HEK293T (cell line): ENCODE data around the gene WRAP73.

Source experiments
- CTCF ChIA-PET: fragments of 350-600 bp; formaldehyde crosslinking; extraction: SDS; loops from one replicate; lab custom pipeline; 2021; ENCODE audit warnings: antibody characterized with exemption, inconsistent platforms; lab: Yijun Ruan, JAX
- POLR2A ChIA-PET: fragments of 350-600 bp; formaldehyde crosslinking; extraction: SDS; loops from one replicate; lab custom pipeline; 2020; ENCODE audit warnings: antibody characterized with exemption, inconsistent platforms; lab: Yijun Ruan, JAX
- DNase-seq: peaks from one replicate; pipeline ENCODE4 v3.0.0; 2012; ENCODE audit warnings: mixed read lengths; ENCODE audit errors: extremely low spot score
- ARNT ChIP-seq: fragments of 450-650 bp; IDR thresholded peaks from 2 replicates; pipeline ENCODE4 v1.6.1; 2017; ENCODE audit warnings: mild to moderate bottlenecking
- BHLHE40 ChIP-seq: fragments of 450-650 bp; IDR thresholded peaks from 2 replicates; pipeline ENCODE4 v1.6.1; 2016; ENCODE audit warnings: mild to moderate bottlenecking, moderate library complexity, borderline replicate concordance
- CTBP1 ChIP-seq: fragments of 450-650 bp; IDR thresholded peaks from 2 replicates; pipeline ENCODE4 v1.6.1; 2016; ENCODE audit warnings: borderline replicate concordance
- ELF4 ChIP-seq: fragments of 450-650 bp; IDR thresholded peaks from 2 replicates; pipeline ENCODE4 v1.6.1; 2017; ENCODE audit warnings: antibody characterized with exemption
- FOXA1 ChIP-seq: fragments of 450-650 bp; IDR thresholded peaks from 2 replicates; pipeline ENCODE4 v1.6.1; 2016; ENCODE audit warnings: mild to moderate bottlenecking
- FOXK2 ChIP-seq: fragments of 450-650 bp; IDR thresholded peaks from 2 replicates; pipeline ENCODE4 v1.6.1; 2016; ENCODE audit warnings: mild to moderate bottlenecking
- FOXM1 ChIP-seq: fragments of 450-650 bp; IDR thresholded peaks from 2 replicates; pipeline ENCODE4 v1.6.1; 2017; ENCODE audit warnings: mild to moderate bottlenecking, borderline replicate concordance
- HDGF ChIP-seq: fragments of 450-650 bp; IDR thresholded peaks from 2 replicates; pipeline ENCODE4 v1.6.1; 2017; ENCODE audit warnings: antibody characterized with exemption, borderline replicate concordance
- L3MBTL2 ChIP-seq: fragments of 450-650 bp; conservative IDR thresholded peaks from 2 replicates; pipeline ENCODE4 v1.6.1; 2016; ENCODE audit warnings: mild to moderate bottlenecking
- LEF1 ChIP-seq: fragments of 450-650 bp; IDR thresholded peaks from 2 replicates; pipeline ENCODE4 v1.6.1; 2017; ENCODE audit warnings: mild to moderate bottlenecking, borderline replicate concordance
- NFRKB ChIP-seq: fragments of 450-650 bp; IDR thresholded peaks from 2 replicates; pipeline ENCODE4 v1.6.1; 2016; ENCODE audit warnings: mild to moderate bottlenecking, moderate library complexity
- SP1 ChIP-seq: fragments of 450-650 bp; IDR thresholded peaks from 2 replicates; pipeline ENCODE4 v1.6.1; 2017
- SUZ12 ChIP-seq: fragments of 450-650 bp; IDR thresholded peaks from 2 replicates; pipeline ENCODE4 v1.6.1; 2016; ENCODE audit warnings: mild to moderate bottlenecking
- TARDBP ChIP-seq: fragments of 450-650 bp; IDR thresholded peaks from 2 replicates; pipeline ENCODE4 v1.6.1; 2016
- ZNF384 ChIP-seq: fragments of 450-650 bp; IDR thresholded peaks from 2 replicates; pipeline ENCODE4 v1.6.1; 2016
- TF ChIP-seq, protein P1 (sequence below): fragments of 450-650 bp; IDR thresholded peaks from 2 replicates; pipeline ENCODE4 v1.6.1; 2016

WRAP73 gene

DNA sequence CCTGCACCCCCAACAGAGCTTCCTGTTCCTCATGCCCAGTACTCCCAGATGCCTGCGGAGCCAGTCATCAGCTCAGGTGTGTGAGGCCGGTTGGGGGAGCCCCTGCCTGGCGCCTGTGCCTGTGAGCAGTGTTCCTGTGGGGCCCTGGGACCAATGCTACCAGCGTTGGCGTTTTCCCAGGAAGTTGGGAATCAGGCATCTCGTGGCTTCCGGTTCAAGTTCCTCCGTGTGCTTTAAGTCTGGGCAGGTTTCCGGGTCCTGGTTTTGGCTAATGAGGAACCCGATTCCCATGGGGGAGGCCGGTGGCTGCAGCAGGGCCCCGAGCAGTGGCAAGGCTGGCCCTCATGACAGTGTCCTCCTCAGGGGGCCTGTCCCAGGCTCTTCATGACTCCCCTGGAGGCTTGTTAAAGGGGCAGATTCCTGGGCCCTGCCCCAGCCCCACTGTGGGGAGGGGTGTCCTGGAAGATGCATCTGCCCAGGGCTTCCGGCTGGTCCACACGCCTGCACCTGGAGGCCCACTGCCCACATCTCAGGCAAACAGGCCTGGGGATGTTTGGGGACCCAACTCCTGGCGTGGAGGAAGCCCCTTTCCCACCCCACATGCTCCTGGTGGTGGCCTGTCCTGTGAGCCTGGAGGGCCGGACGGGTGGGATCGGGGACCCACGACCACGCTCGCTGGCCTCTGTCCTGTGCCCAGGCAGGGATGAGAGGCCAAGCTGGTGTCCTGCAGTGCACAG, 28.6 kb upstream of the WRAP73 start:
- no peak for DNase-seq
- ChIA-PET POLR2A (no interaction called here), CTCF (no interaction called here)
- TF ChIP-seq NFRKB: no peak
- no peak for TF ChIP-seq ELF4

DNA sequence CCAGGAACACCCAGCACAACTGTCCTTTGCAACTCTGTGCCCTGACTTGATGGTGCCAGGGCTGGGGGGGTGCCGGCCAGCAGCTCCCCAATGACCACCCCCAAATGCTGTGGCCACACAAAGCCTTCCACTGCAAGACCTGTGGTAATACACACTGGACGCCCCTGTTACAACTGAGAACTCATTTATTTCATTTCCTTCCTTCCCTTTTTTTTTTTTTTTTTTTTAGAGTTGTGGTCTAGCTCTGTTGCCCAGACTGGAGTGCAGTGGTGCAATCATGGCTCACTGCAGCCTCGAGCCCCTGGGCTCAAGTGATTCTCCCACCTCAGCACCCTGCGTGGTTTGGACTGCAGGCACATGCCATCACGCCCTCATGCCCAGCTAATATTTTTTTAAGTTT, 27.6 kb upstream of the WRAP73 start:
- no peak for DNase-seq
- TF ChIP-seq BHLHE40: no peak
- CTCF ChIA-PET: no interaction called here
- POLR2A ChIA-PET: no interaction called here

DNA sequence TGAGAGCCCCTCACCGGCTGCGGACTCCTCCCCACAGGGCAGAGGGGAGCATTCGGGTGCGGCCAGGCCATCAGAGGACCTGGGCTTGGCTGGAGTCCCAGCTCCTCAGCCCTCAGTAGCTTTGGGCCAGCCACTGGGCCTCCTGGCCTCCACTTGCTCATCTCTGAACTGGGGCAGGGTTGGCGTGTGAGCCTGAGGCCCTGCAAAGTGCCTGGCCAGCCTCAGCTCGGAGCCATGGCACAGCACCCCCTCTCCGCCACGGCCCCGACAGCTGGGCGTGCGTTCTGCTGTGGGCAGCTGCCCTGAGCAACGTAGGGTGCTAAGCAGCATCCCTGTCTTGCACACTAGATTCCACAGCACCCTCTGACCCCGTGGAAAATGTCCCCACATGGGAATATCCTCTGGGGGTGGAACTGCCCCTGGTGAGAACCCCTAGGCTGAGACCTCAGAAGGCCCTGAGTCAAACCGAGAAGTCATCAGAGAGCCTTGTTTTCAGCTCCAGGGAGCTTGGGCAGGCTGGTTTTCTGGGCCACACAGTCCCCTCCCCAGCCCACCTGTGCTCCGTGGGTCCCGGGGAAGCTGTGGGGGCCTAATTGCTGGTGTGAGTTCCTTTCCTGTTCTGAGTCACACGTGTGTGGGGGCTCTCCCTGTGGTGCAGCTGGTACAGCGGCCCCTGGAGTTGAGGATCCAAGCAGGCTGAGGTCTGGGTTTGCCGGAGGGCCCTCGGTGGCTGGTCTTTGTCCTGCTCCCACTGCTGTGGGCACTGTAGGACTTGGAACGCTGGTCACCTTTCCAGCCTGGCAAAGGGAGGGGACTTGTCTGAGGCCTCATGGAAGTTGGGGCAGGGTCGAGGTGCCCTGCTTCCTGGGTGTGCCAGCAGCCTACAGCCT, 26.9 kb upstream of the WRAP73 start:
- TF ChIP-seq NFRKB (no peak), HDGF (no peak), BHLHE40 (no peak), FOXA1 (no peak), L3MBTL2 (no peak), LEF1 (no peak)
- TF ChIP-seq, protein P1, sequence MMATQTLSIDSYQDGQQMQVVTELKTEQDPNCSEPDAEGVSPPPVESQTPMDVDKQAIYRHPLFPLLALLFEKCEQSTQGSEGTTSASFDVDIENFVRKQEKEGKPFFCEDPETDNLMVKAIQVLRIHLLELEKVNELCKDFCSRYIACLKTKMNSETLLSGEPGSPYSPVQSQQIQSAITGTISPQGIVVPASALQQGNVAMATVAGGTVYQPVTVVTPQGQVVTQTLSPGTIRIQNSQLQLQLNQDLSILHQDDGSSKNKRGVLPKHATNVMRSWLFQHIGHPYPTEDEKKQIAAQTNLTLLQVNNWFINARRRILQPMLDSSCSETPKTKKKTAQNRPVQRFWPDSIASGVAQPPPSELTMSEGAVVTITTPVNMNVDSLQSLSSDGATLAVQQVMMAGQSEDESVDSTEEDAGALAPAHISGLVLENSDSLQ: no peak
- ChIA-PET CTCF (interaction anchor here (0.6 kb wide), 1 partner anchor 573 kb away, joined by 3 read pairs; no protein-coding TSS in a partner anchor), POLR2A (no interaction called here)
- no peak for DNase-seq

DNA sequence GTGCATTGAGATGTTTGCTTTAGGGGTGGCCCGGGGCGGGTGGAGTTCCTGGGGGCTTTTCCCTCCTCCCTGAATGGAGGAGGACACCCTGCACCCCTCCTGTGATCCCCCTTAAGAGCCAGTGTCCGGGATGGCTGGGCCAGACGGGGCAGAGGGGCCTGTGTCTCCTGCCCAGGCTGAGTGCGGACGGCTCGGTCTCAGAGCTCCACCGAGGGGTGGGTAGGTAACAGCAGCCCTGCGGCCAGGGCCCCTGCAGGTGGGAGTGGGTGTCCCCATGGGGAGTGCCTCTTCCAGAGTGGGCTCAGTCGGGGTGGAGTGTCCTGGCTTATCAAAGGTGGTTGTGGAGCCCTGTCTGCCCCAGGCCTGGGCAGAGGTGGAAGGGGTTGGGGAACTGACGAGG, 25.5 kb upstream of the WRAP73 start:
- ChIA-PET CTCF (no interaction called here), POLR2A (no interaction called here)
- TF ChIP-seq CTBP1 (no peak), FOXK2 (no peak), NFRKB (no peak), ZNF384 (no peak), TARDBP (no peak), ARNT (no peak), FOXA1 (no peak), SP1 (no peak), FOXM1 (no peak), HDGF (no peak), ELF4 (no peak), L3MBTL2 (no peak), BHLHE40 (no peak), LEF1 (no peak), SUZ12 (no peak)
- TF ChIP-seq, protein P1: no peak
- no peak for DNase-seq

DNA sequence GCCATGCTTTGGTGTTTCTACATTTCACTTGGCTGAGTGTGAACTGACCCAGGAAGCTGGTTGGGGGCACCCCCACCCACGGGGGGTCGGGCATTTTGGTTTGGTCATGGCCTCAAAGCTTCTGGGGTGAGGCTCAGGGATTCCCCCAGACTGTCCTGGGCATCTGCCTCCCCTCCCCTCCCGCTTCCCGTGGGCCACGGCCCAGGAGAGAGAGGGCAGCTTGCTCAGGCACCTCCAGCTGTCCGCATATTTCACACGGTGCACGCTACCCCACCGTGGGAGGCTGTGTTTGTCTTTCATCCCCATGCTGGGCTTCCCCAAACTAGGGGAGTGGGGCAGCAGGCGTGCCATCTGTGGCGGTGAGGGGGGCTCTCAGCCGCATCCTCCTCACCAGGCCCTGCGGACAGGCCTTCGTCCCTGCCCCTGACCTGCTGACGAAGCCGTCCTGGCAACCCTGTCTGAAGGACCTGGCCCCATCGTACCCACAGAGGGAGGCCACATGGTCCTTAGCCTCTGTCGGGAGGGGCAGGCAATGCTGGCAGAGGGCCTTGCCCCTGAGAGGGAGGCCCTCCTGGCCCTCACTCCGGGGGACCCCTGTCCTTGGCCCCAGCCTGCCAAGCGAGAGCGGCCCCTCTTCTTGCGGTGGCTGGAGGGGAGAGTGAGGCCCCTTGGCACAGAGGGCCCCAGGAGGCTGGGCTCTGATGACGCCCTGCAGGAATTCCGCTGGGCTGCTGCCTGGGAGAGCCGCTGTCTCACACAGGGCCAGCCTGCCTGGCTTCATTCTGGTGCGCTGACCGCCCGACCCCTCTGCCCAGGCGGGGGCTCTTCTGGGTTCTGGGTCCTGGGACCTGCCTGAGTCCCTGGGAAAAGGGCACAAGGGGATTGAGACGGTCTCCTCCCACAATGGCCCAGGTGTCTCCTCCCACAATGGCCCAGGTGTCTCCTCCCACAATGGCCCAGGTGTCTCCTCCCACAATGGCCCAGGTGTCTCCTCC, 24.5 kb upstream of the WRAP73 start:
- TF ChIP-seq, protein P1: no peak
- no peak for TF ChIP-seq FOXM1
- TF ChIP-seq ARNT: no peak
- TF ChIP-seq NFRKB: no peak
- TF ChIP-seq HDGF: no peak
- no peak for TF ChIP-seq FOXK2
- TF ChIP-seq TARDBP: no peak
- TF ChIP-seq ELF4: no peak
- no peak for TF ChIP-seq SUZ12
- no peak for TF ChIP-seq FOXA1
- TF ChIP-seq SP1: no peak
- no peak for TF ChIP-seq CTBP1
- no peak for TF ChIP-seq ZNF384
- TF ChIP-seq BHLHE40: no peak
- TF ChIP-seq LEF1: no peak
- no peak for TF ChIP-seq L3MBTL2
- no peak for DNase-seq
- POLR2A ChIA-PET: no interaction called here
- CTCF ChIA-PET: no interaction called here
